HEK293 (cell line): ENCODE data around the gene IL1RAPL1.

Experiments
- CTCF ChIA-PET: fragments of 350-600 bp; formaldehyde crosslinking; extraction: SDS; loops from one replicate; lab custom pipeline; 2021; ENCODE audit warnings: antibody characterized with exemption; lab: Yijun Ruan, JAX
- POLR2A ChIA-PET: fragments of 300-600 bp; formaldehyde crosslinking; extraction: SDS; loops from one replicate; lab custom pipeline; 2020; ENCODE audit warnings: antibody characterized with exemption, inconsistent platforms; lab: Yijun Ruan, JAX
- H3K27ac ChIP-seq: fragments of 200-500 bp; sonication (Bioruptor generic); 2 replicates; pipeline ENCODE4 v1.5.1; 2014; ENCODE audit warnings: low read depth, low read length, control low read depth, inconsistent platforms; ENCODE audit errors: extremely low read depth
- H3K36me3 ChIP-seq, 2 experiments: fragments of 200-500 bp in 1 of 2; sonication (Bioruptor generic) in 1 of 2; 1 replicate in 1 of 2; 2 replicates in 1 of 2; pipeline ENCODE4 v1.5.1; 2014 to 2017; ENCODE audit warnings: inconsistent platforms in 2 of 2, low read length in 2 of 2; ENCODE audit not compliant: control insufficient read depth in 2 of 2, insufficient read depth in 1 of 2
- H3K4me1 ChIP-seq: fragments of 200-500 bp; sonication (Bioruptor generic); 2 replicates; pipeline ENCODE4 v1.5.1; 2014; ENCODE audit warnings: mild to moderate bottlenecking, low read length, inconsistent platforms; ENCODE audit not compliant: control insufficient read depth, insufficient read depth
- H3K4me3 ChIP-seq: 2 replicates; pipeline ENCODE4 v1.5.1; 2011; ENCODE audit warnings: low read depth, mild to moderate bottlenecking, control low read depth, low read length, moderate library complexity
- H3K9me3 ChIP-seq: fragments of 200-500 bp; sonication (Bioruptor generic); 2 replicates; pipeline ENCODE4 v1.5.1; 2014; ENCODE audit warnings: low read depth, low read length, inconsistent platforms; ENCODE audit not compliant: control insufficient read depth, insufficient read depth
- INSM2 ChIP-seq: fragments of 450-650 bp; formaldehyde crosslinking; IDR thresholded peaks from 2 replicates; pipeline ENCODE4 v1.5.1; 2016; ENCODE audit warnings: missing biosample characterization, missing genetic modification characterization
- KLF1 ChIP-seq: fragments of 450-650 bp; formaldehyde crosslinking; IDR thresholded peaks from 2 replicates; pipeline ENCODE4 v1.5.1; 2016; ENCODE audit warnings: missing biosample characterization, missing genetic modification characterization
- SP3 ChIP-seq: fragments of 450-650 bp; formaldehyde crosslinking; IDR thresholded peaks from 2 replicates; pipeline ENCODE4 v1.5.1; 2016; ENCODE audit warnings: missing biosample characterization, missing genetic modification characterization
- ZBTB10 ChIP-seq: fragments of 450-650 bp; formaldehyde crosslinking; IDR thresholded peaks from 2 replicates; pipeline ENCODE4 v1.5.1; 2016; ENCODE audit warnings: missing biosample characterization, missing genetic modification characterization
- ZNF132 ChIP-seq: fragments of 450-650 bp; formaldehyde crosslinking; IDR thresholded peaks from 2 replicates; pipeline ENCODE4 v1.5.1; 2017; ENCODE audit warnings: missing biosample characterization, missing genetic modification characterization, borderline replicate concordance
- ZNF211 ChIP-seq: fragments of 450-650 bp; formaldehyde crosslinking; IDR thresholded peaks from 2 replicates; pipeline ENCODE4 v1.5.1; 2016; ENCODE audit warnings: low read depth, missing biosample characterization, missing genetic modification characterization
- ZNF394 ChIP-seq: fragments of 450-650 bp; formaldehyde crosslinking; IDR thresholded peaks from 2 replicates; pipeline ENCODE4 v1.5.1; 2016; ENCODE audit warnings: missing biosample characterization, missing genetic modification characterization, mild to moderate bottlenecking, moderate library complexity, borderline replicate concordance
- ZNF398 ChIP-seq: fragments of 450-650 bp; formaldehyde crosslinking; IDR thresholded peaks from 2 replicates; pipeline ENCODE4 v1.5.1; 2017; ENCODE audit warnings: missing biosample characterization, missing genetic modification characterization
- ZNF423 ChIP-seq: fragments of 450-650 bp; formaldehyde crosslinking; IDR thresholded peaks from 2 replicates; pipeline ENCODE4 v1.5.1; 2016; ENCODE audit warnings: missing biosample characterization, missing genetic modification characterization
- ZNF449 ChIP-seq: fragments of 450-650 bp; formaldehyde crosslinking; IDR thresholded peaks from 2 replicates; pipeline ENCODE4 v1.5.1; 2017; ENCODE audit warnings: missing biosample characterization, mild to moderate bottlenecking, missing genetic modification characterization, moderate library complexity
- ZNF501 ChIP-seq: fragments of 450-650 bp; formaldehyde crosslinking; IDR thresholded peaks from 2 replicates; pipeline ENCODE4 v1.5.1; 2016; ENCODE audit warnings: missing biosample characterization, missing genetic modification characterization
- ZNF513 ChIP-seq: fragments of 450-650 bp; IDR thresholded peaks from 2 replicates; pipeline ENCODE4 v1.5.1; 2018; ENCODE audit warnings: missing biosample characterization, missing genetic modification characterization
- ZNF580 ChIP-seq: fragments of 450-650 bp; formaldehyde crosslinking; IDR thresholded peaks from 2 replicates; pipeline ENCODE4 v1.5.1; 2016; ENCODE audit warnings: missing biosample characterization, missing genetic modification characterization
- ZNF830 ChIP-seq: fragments of 450-650 bp; IDR thresholded peaks from 2 replicates; pipeline ENCODE4 v1.5.0; 2018; ENCODE audit warnings: missing biosample characterization, missing genetic modification characterization, low read depth, mild to moderate bottlenecking, moderate library complexity
- ZSCAN18 ChIP-seq: fragments of 450-650 bp; formaldehyde crosslinking; IDR thresholded peaks from 2 replicates; pipeline ENCODE4 v1.5.1; 2016; ENCODE audit warnings: missing biosample characterization, missing genetic modification characterization
- ZSCAN23 ChIP-seq: fragments of 450-650 bp; formaldehyde crosslinking; IDR thresholded peaks from 2 replicates; pipeline ENCODE4 v1.5.1; 2016; ENCODE audit warnings: missing biosample characterization, missing genetic modification characterization
- ZXDB ChIP-seq: fragments of 450-650 bp; formaldehyde crosslinking; IDR thresholded peaks from 2 replicates; pipeline ENCODE4 v1.5.1; 2016; ENCODE audit warnings: missing biosample characterization, missing genetic modification characterization

The IL1RAPL1 gene

GRCh38 chrX:29561417-29561816, 974.2 kb downstream of the IL1RAPL1 start:
- H3K4me3 ChIP-seq, result no peak overlapping the region
- no peak overlapping the region for H3K27ac ChIP-seq
- no peak for TF ChIP-seq KLF1 (tag by site-specific recombination)
- no peaks in the 10 kb centered on the region for H3K4me1 ChIP-seq
- CTCF ChIA-PET, result no interaction called here
- POLR2A ChIA-PET, result no interaction called here
- H3K36me3 ChIP-seq, result no peaks in the 10 kb centered on the region
- H3K9me3 ChIP-seq, result no peaks in the 10 kb centered on the region

GRCh38 chrX:29580560-29580959, 993.3 kb downstream of the IL1RAPL1 start:
- no peak for TF ChIP-seq ZNF394 (tag by site-specific recombination)
- TF ChIP-seq ZSCAN18 (tag by site-specific recombination), result no peak
- POLR2A ChIA-PET, result no interaction called here
- Histone ChIP-seq H3K36me3 (no peaks in the 10 kb centered on the region), H3K27ac (no peak overlapping the region), H3K4me1 (no peaks in the 10 kb centered on the region), H3K9me3 (no peaks in the 10 kb centered on the region), H3K4me3 (no peak overlapping the region)
- CTCF ChIA-PET, result no interaction called here

GRCh38 chrX:29581223-29581622, 994.0 kb downstream of the IL1RAPL1 start:
- TF ChIP-seq ZBTB10 (tag by site-specific recombination) (no peak), INSM2 (tag by site-specific recombination) (no peak)
- TF ChIP-seq, all 188 proteins: peak for 0
- POLR2A ChIA-PET, result no interaction called here
- Histone ChIP-seq H3K4me1 (no peaks in the 10 kb centered on the region), H3K9me3 (no peaks in the 10 kb centered on the region), H3K27ac (no peak overlapping the region), H3K36me3 (no peaks in the 10 kb centered on the region), H3K4me3 (no peak overlapping the region)
- CTCF ChIA-PET, result no interaction called here

GRCh38 chrX:29587107-29587506, 999.9 kb downstream of the IL1RAPL1 start:
- POLR2A ChIA-PET, result no interaction called here
- CTCF ChIA-PET, result no interaction called here
- Histone ChIP-seq H3K9me3 (no peaks in the 10 kb centered on the region), H3K4me3 (no peak overlapping the region), H3K4me1 (no peaks in the 10 kb centered on the region), H3K27ac (no peak overlapping the region), H3K36me3 (no peaks in the 10 kb centered on the region)
- TF ChIP-seq ZSCAN23 (tag by site-specific recombination) (no peak), ZNF830 (tag by site-specific recombination) (no peak), ZNF132 (tag by site-specific recombination) (no peak), ZXDB (no peak), SP3 (tag by site-specific recombination) (no peak), ZNF501 (no peak), ZNF449 (tag by site-specific recombination) (no peak), ZNF580 (no peak), ZNF211 (tag by site-specific recombination) (no peak), ZNF513 (tag by site-specific recombination) (no peak), ZNF398 (no peak), ZNF423 (tag by site-specific recombination) (no peak)
